Measurements from ENCODE around the gene SCN1A. TPM values are rescaled to one million over a fixed set of nuclear protein-coding genes. Genes with fewer than 3 reads are reported as not detected.

The SCN1A gene
- total RNA-seq, 1 donor from 2014 or later, result not detected

DNA sequence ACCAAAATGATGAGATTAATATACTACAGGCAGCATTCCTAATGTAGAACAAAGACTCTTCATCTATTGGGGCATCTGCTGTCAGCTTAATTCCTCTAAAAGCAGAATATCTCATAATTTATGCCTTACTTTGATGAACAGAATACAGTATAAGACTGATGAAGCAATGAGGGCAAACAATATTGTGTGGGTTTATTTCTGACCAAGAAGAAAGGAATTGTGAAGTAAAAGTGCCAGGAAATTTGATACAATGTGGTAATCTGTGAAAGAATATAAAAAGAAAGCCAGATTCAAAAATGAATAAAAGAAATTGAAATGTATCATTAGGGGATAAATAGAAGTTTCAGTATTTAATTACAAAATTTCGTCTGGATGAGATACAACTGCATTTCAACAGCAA is 95.5 kb downstream of the SCN1A start:
- ATAC-seq (ENCODE audit: low read depth) (no peak), DNase-seq (no peak)
- Mint-ChIP-seq H3K4me3 (no peak overlapping the region), H3K9me3 (no peaks in the 10 kb centered on the region), H3K36me3 (ENCODE audit: low read depth) (no peaks in the 10 kb centered on the region), H3K27ac (no peak overlapping the region), H3K4me1 (no peaks in the 10 kb centered on the region), H3K27me3 (no peaks in the 10 kb centered on the region)
- intact Hi-C loops (cut with micrococcal nuclease), result no loop called here
- ChIA-PET POLR2A (no interaction called here), CTCF (no interaction called here)
- TF ChIP-seq, protein P1, sequence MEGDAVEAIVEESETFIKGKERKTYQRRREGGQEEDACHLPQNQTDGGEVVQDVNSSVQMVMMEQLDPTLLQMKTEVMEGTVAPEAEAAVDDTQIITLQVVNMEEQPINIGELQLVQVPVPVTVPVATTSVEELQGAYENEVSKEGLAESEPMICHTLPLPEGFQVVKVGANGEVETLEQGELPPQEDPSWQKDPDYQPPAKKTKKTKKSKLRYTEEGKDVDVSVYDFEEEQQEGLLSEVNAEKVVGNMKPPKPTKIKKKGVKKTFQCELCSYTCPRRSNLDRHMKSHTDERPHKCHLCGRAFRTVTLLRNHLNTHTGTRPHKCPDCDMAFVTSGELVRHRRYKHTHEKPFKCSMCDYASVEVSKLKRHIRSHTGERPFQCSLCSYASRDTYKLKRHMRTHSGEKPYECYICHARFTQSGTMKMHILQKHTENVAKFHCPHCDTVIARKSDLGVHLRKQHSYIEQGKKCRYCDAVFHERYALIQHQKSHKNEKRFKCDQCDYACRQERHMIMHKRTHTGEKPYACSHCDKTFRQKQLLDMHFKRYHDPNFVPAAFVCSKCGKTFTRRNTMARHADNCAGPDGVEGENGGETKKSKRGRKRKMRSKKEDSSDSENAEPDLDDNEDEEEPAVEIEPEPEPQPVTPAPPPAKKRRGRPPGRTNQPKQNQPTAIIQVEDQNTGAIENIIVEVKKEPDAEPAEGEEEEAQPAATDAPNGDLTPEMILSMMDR (IDR thresholded peaks at IDR 0.05), result no peak

DNA sequence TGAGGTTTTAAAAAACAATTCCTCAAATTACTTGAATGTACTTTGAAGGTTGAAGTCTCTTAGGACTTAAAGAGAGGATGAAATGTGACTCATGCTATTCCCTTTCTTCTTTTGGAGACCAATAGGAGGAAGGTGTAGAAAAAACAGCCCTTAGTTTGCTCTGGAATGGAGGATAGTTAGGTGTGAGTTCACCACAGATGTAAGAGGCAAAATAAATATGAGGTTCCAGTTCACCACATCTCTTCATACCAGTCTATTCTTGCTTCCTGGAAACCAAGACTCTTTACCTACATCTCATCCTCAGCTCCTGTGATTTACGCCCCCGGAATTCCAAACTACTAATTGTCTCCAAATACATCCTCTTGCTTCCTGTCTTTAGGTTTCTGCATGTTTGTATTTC is 96.8 kb downstream of the SCN1A start:
- CTCF ChIA-PET, result no interaction called here

DNA sequence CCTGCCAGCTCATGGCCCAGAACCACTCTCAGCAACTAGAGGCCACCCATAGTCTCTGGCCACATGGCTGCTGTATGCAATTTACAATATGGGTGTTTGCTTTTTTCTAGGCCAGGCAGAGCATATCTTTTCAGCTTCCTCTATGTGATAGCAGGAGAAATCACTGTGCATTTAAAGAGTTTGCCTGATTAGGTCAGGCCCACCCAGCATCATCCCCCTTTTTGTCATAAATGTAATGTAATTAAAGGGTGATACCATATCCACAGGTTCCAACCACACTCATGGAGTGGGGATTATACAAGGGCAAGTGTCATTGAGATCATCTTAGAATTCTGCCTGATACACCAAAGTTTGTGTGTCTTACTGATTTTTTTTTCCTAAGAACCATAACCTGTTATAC is 102.5 kb downstream of the SCN1A start:
- DNase-seq, result no peak
- H3K36me3 Mint-ChIP-seq (ENCODE audit: low read depth), result no peaks in the 10 kb centered on the region
- no peak overlapping the region for H3K4me3 Mint-ChIP-seq
- TF ChIP-seq, protein P1 (IDR thresholded peaks at IDR 0.05), result no peak
- ChIA-PET POLR2A (no interaction called here), CTCF (no interaction called here)
- no peak overlapping the region for H3K27ac Mint-ChIP-seq
- no peaks in the 10 kb centered on the region for H3K27me3 Mint-ChIP-seq
- no peaks in the 10 kb centered on the region for H3K4me1 Mint-ChIP-seq
- intact Hi-C loops (cut with micrococcal nuclease), result no loop called here
- H3K9me3 Mint-ChIP-seq, result no peaks in the 10 kb centered on the region
- ATAC-seq (ENCODE audit: low read depth), result no peak

More for the DNA sequence above, 96.8 kb downstream of the SCN1A start:
- Mint-ChIP-seq H3K27ac (no peak overlapping the region), H3K4me1 (no peaks in the 10 kb centered on the region), H3K9me3 (no peaks in the 10 kb centered on the region), H3K4me3 (no peak overlapping the region), H3K36me3 (ENCODE audit: low read depth) (no peaks in the 10 kb centered on the region), H3K27me3 (no peaks in the 10 kb centered on the region)
- intact Hi-C loops (cut with micrococcal nuclease), result no loop called here
- no peak for DNase-seq
- ATAC-seq (ENCODE audit: low read depth), result no peak
- POLR2A ChIA-PET, result no interaction called here
- TF ChIP-seq, protein P1 (IDR thresholded peaks at IDR 0.05), result no peak

DNA sequence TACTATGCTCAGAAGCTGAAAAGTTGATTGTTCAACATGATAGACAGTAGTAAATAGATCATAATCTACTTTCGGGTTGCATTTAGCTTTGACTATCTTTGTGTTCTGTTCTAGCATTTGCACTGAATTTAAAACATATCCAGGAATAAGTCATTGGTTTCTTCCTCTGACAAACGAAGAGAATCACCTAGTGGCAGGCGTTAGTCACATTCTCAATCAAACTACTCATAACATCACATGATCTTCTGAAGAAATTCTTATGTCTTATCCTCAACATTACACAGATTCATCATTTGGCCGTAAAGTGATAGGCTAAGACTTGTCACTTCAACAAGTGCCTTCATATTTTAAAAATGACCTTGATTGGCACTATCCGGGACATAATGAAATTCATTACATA is 110.6 kb downstream of the SCN1A start:
- DNase-seq (no peak), ATAC-seq (ENCODE audit: low read depth) (no peak)
- TF ChIP-seq, protein P1 (IDR thresholded peaks at IDR 0.05), result no peak
- H3K9me3 Mint-ChIP-seq, result no peaks in the 10 kb centered on the region
- intact Hi-C loops (cut with micrococcal nuclease), result no loop called here
- ChIA-PET CTCF (no interaction called here), POLR2A (no interaction called here)
- H3K36me3 Mint-ChIP-seq (ENCODE audit: low read depth), result no peaks in the 10 kb centered on the region
- no peaks in the 10 kb centered on the region for H3K27me3 Mint-ChIP-seq
- H3K4me3 Mint-ChIP-seq, result no peak overlapping the region
- H3K4me1 Mint-ChIP-seq, result no peaks in the 10 kb centered on the region
- H3K27ac Mint-ChIP-seq, result no peak overlapping the region

DNA sequence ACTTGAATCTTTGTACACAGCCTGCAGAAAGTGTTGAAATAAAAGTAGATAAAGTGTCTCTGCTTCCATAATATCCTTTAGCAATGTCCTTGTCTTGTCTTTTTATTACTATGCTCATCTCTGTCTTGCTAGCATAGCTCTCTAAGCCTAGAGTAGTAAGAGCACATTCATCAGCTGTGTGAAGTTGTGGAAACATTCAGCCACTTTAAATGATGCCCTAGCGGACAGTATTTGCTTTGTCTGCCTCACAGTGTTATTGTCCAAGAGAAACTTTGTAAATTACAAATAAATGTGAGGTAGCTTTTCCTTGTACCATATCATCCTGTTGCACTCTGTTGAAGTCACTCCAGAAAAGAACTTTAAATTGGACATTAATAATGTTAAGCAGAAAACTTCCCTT is 113.9 kb downstream of the SCN1A start:
- H3K27me3 Mint-ChIP-seq, result no peaks in the 10 kb centered on the region
- DNase-seq, result no peak
- H3K4me3 Mint-ChIP-seq, result no peak overlapping the region
- H3K27ac Mint-ChIP-seq, result no peak overlapping the region
- ChIA-PET POLR2A (no interaction called here), CTCF (no interaction called here)
- no peaks in the 10 kb centered on the region for H3K9me3 Mint-ChIP-seq
- intact Hi-C loops (cut with micrococcal nuclease), result no loop called here
- ATAC-seq (ENCODE audit: low read depth), result no peak
- TF ChIP-seq, protein P1 (IDR thresholded peaks at IDR 0.05), result no peak
- no peaks in the 10 kb centered on the region for H3K36me3 Mint-ChIP-seq (ENCODE audit: low read depth)
- no peaks in the 10 kb centered on the region for H3K4me1 Mint-ChIP-seq

All from activated B cell treated with CpG ODN at 0.5 μM for 24 hours (primary cell).